T-helper 1 cell treated with Interleukin-12 subunit alpha and Interleukin-12 subunit beta and Interleukin-4 antibody, amounts not matched to agents 30 ng/mL and 1 ng/mL, for 36 hours (primary cell): Measurements from ENCODE around the gene SLK. TPM values are rescaled to one million over a fixed set of nuclear protein-coding genes. Genes with fewer than 3 reads are reported as not detected.

ENCODE experiments used
- intact Hi-C: fragments of 100-400 bp; cut with micrococcal nuclease; formaldehyde crosslinking; loops from one replicate; pipeline ENCODE4 v1.15.1; 2024
- total RNA-seq: library from RNA; stranded (reverse); gene quantifications from 2 replicates; pipeline ENCODE4 v1.2.3, GENCODE V29; 2022

Gene SLK
- total RNA-seq, 1 donor from 2014 or later: 31.2 TPM

GRCh38 chr10:104046651-104047050 is 79.7 kb downstream of the SLK start:
- intact Hi-C loops: no loop called here

GRCh38 chr10:104049504-104050250 is 82.7 kb downstream of the SLK start:
- intact Hi-C loops: no loop called here

GRCh38 chr10:104052431-104052830 is 85.5 kb downstream of the SLK start:
- intact Hi-C loops: no loop called here

DNA sequence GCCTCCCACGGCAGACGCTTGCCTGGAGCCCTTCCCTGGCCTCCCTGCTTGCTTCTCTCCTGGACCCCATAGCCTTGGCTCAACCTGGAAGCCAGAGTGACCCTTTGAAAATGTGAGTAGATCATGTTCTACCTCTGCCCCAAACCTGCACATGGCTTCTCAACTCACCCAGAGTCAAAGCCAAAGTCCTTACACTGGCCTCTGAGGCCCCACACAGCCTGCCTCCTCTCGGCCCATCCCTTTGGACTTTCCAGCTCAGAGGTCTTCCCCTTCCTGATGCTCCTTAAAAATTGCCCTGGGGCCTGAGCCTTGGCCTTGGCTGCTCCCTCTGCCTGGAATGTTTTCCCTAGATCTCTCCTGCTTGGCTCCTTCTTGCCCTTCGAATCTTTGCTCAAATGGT is 86.3 kb downstream of the SLK start:
- intact Hi-C loops: no loop called here

DNA sequence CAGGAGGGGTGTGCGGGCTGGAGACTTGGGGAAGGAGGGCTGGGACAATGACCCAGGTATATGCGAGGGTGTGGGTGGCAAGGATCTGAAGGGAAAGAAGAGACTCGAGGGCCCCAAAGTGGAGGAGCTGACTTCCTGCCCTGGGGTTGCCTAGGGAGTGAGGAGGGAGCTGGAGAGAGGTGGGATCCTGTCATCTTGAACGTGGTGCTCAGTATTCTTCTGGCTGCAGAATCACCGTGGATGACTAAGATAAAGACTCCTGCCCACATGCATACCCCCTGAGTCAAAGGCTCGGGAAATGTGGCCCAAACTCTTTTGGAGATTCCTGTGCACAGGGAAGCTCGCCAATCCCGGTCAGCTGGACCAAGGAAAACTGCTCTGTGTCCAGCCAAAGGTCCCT is 87.5 kb downstream of the SLK start:
- intact Hi-C loops: no loop called here

GRCh38 chr10:104056619-104057273 is 89.8 kb downstream of the SLK start:
- intact Hi-C loops: no loop called here

- intact Hi-C loops: no loop called here
These were observed 90.8 kb downstream of the SLK start for GRCh38 chr10:104057717-104058116.

- intact Hi-C loops: no loop called here
These were observed 92.4 kb downstream of the SLK start for GRCh38 chr10:104059364-104059763.

DNA sequence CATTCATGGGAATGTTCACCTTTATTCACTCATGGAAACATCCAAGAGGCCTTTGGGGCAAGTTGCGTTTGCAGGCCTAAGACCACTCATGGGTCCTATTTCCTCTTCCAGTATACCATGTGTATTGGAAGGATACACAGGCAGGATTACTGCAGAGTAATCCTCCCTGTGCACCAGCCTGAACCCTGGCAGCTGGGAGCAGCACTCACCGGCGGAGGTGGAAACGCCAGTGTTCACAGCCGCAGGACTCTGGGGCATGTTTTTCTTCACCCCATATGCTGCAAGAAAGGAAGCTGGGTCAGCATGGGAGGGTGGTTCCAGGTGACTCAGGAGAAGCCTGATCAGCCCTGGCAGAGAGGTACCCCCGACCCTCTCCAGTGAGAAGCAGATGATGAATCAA is 94.3 kb downstream of the SLK start:
- intact Hi-C loops: no loop called here

DNA sequence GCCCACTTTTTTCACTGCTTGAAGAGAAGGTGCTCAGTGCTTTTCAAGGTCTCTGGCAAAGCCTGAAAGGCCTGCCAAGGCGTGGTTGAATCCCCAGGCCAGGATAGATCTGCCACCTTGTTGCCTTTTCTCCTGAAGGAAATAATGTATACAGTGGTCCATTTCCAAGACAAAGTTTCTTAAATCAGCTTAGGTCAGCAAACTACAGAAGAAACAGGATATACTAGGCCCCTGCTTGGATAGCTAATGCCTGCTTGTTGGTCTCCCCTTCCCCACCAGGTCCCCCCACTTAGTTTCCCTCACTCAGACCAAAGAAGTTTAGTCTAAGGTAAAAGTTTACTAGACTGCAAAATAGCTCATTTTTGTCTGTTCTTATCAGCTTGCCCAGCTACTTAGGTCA is 98.8 kb downstream of the SLK start:
- intact Hi-C loops: loop anchor here (2.0 kb wide), 1 partner anchor 23 kb away; no protein-coding TSS in a partner anchor

DNA sequence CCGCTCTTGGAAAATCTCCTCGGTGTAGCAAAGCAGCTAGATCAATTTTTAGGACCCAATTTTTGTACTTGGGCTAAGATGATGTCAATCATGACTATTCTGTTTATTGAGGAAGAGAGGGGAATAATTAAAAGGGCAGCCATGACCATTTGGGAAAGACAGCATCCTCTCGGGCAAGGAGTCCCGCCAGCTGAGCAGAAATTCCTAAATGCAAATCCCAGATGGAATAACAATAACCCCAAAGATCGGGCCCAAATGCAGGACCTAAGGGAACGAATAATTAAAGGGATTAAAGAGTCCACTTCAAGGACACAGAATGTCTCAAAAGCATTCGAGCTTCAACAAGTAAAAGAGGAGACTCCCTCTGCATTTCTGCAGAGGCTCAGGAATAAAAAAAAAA is 100.0 kb downstream of the SLK start:
- intact Hi-C loops: loop anchor here (2.0 kb wide), 1 partner anchor 24 kb away; no protein-coding TSS in a partner anchor

GRCh38 chr10:104067525-104067924 is 100.6 kb downstream of the SLK start:
- intact Hi-C loops: loop anchor here (2.0 kb wide), 1 partner anchor 25 kb away; no protein-coding TSS in a partner anchor

DNA sequence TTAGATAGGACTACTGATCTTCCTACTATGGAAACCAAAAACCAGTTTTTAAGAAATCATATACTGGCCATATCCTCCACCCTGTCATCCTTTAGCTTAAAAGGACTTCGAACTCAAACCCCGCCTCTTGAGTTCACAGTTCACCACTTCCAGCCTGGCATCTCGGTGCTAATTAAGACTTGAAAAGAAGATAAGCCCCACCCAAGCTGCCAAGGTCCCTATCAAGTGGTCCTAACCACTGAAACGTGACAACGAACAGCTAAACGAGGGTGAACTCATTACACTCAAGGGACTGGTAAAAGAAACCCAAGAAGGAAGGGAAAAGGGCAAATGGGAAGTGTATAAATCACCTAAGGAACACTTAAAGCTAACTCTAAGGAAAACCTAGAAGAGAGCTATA is 102.7 kb downstream of the SLK start:
- intact Hi-C loops: no loop called here

- intact Hi-C loops: no loop called here
These were observed 105.8 kb downstream of the SLK start for GRCh38 chr10:104072786-104073185.

GRCh38 chr10:104074505-104074904 is 107.6 kb downstream of the SLK start:
- intact Hi-C loops: no loop called here

GRCh38 chr10:104076743-104077160 is 109.8 kb downstream of the SLK start:
- intact Hi-C loops: no loop called here

GRCh38 chr10:104077247-104077646 is 110.3 kb downstream of the SLK start:
- intact Hi-C loops: no loop called here

GRCh38 chr10:104077663-104078151 is 110.8 kb downstream of the SLK start:
- intact Hi-C loops: no loop called here
